Panc1 (cell line): ENCODE data around the gene PDK2. TPM values are rescaled to one million over a fixed set of nuclear protein-coding genes. Genes with fewer than 3 reads are reported as not detected.

Experiments used
- ATAC-seq: fragments of 200-7000 bp; cut with Tn5 transposase; 2 replicates; pipeline ENCODE4 v1.9.1; 2020; ENCODE audit warnings: mild to moderate bottlenecking, moderate library complexity
- BruUV-seq: library from RNA; stranded (reverse); fragments of 400-500 nt; replicated peaks from 2 replicates; lab custom pipeline; 2021; lab: Mats Ljungman, UMichigan
- CTCF ChIA-PET: fragments of 300-600 bp; sonication (Branson Sonifier 250); formaldehyde crosslinking; loops from one replicate; lab custom pipeline; 2022; ENCODE audit warnings: antibody characterized with exemption; lab: Charles Lee
- POLR2A ChIA-PET: fragments of 300-600 bp; sonication (Branson Sonifier 250); formaldehyde crosslinking; loops from one replicate; lab custom pipeline; 2022; ENCODE audit warnings: antibody characterized with exemption; lab: Charles Lee
- DNase-seq: peaks from one replicate; pipeline ENCODE4 v3.0.0-alpha.2; 2010; ENCODE audit warnings: low read depth, low spot score
- H3K27ac ChIP-seq: 2 replicates; pipeline ENCODE4 v1.5.1; 2011; ENCODE audit warnings: mild to moderate bottlenecking, low read length, inconsistent platforms
- H3K27me3 ChIP-seq: fragments of 200-500 bp; sonication (Bioruptor generic); 2 replicates; pipeline ENCODE4 v1.6.0; 2014; ENCODE audit warnings: low read length, inconsistent platforms; ENCODE audit not compliant: control insufficient read depth, insufficient read depth
- H3K36me3 ChIP-seq: fragments of 200-500 bp; sonication (Bioruptor generic); 2 replicates; pipeline ENCODE4 v1.5.1; 2014; ENCODE audit warnings: inconsistent platforms, mild to moderate bottlenecking, low read length, moderate library complexity; ENCODE audit not compliant: control insufficient read depth, insufficient read depth
- H3K4me1 ChIP-seq: 2 replicates; pipeline ENCODE4 v1.5.1; 2011; ENCODE audit warnings: inconsistent platforms, mild to moderate bottlenecking, low read length, moderate library complexity; ENCODE audit not compliant: control insufficient read depth, insufficient read depth
- H3K4me3 ChIP-seq, 2 experiments: 2 replicates each; pipeline ENCODE4 v1.5.1; 2011 to 2012; ENCODE audit warnings: low read depth in 2 of 2, low read length in 2 of 2, mild to moderate bottlenecking in 2 of 2, inconsistent platforms in 1 of 2, moderate library complexity in 1 of 2
- H3K9me3 ChIP-seq: fragments of 200-500 bp; sonication (Bioruptor generic); 2 replicates; pipeline ENCODE4 v1.5.1; 2014; ENCODE audit warnings: low read depth, mild to moderate bottlenecking, inconsistent platforms, low read length, moderate library complexity; ENCODE audit not compliant: control insufficient read depth, insufficient read depth
- CTCF ChIP-seq: fragments of 450-650 bp; IDR thresholded peaks from 2 replicates; pipeline ENCODE4 v1.5.1; 2017; ENCODE audit warnings: mild to moderate bottlenecking
- POLR2AphosphoS5 ChIP-seq: IDR thresholded peaks from 2 replicates; pipeline ENCODE4 v1.6.1; 2012; ENCODE audit warnings: mild to moderate bottlenecking, low read depth, low read length, moderate library complexity
- REST ChIP-seq, 2 experiments: IDR thresholded peaks; 2 replicates each; pipeline ENCODE4 v1.6.1; 2011 to 2012; ENCODE audit warnings: low read depth in 2 of 2, control low read depth in 1 of 2, low read length in 1 of 2, mild to moderate bottlenecking in 1 of 2, moderate library complexity in 1 of 2; ENCODE audit not compliant: insufficient read depth in 1 of 2
- SIN3A ChIP-seq: IDR thresholded peaks from 2 replicates; pipeline ENCODE4 v1.6.1; 2012; ENCODE audit warnings: low read depth, mild to moderate bottlenecking, low read length, moderate library complexity, borderline replicate concordance; ENCODE audit not compliant: insufficient read depth
- TCF7L2 ChIP-seq: IDR thresholded peaks from 2 replicates; pipeline ENCODE4 v1.6.1; 2011; ENCODE audit warnings: mild to moderate bottlenecking, low read depth, low read length, inconsistent platforms
- in situ Hi-C: cut with HindIII; loops from 2 replicates; pipeline ENCODE4 v1.10.0; 2016; ENCODE audit warnings: low sequenced_read_pairs, low pct_unique_long_range_greater_than_20kb
- intact Hi-C: fragments of 100-400 bp; cut with micrococcal nuclease; formaldehyde crosslinking; loops from one replicate; pipeline ENCODE4 v1.10.0; 2022; ENCODE audit not compliant: unreplicated experiment
- total RNA-seq: library from RNA; stranded (reverse); gene quantifications from one replicate; pipeline ENCODE4 v1.2.1, GENCODE V29; 2021; ENCODE audit not compliant: unreplicated experiment

Gene PDK2
- total RNA-seq, 1 experiment from 2014 or later, result 46.0 TPM

GRCh38 chr17:50101346-50102163 lies 6.4 kb downstream of the PDK2 start:
- H3K27ac ChIP-seq, result no peak overlapping the region
- TF ChIP-seq REST (IDR thresholded peaks at IDR 0.05; ENCODE audit: insufficient read depth in 1 of 2, low read depth in 2 of 2, low read length in 1 of 2) (no peak), POLR2AphosphoS5 (no peak), TCF7L2 (no peak), SIN3A (no peak), CTCF (no peak)
- H3K9me3 ChIP-seq, result no peaks in the 10 kb centered on the region
- no peaks in the 10 kb centered on the region for H3K36me3 ChIP-seq
- no peak overlapping the region for H3K4me3 ChIP-seq
- no peaks in the 10 kb centered on the region for H3K27me3 ChIP-seq
- ChIA-PET CTCF (no interaction called here), POLR2A (interaction anchor here (0.7 kb wide), 2 partner anchors 508 to 1080 kb away, joined by 9 to 10 read pairs; no protein-coding TSS in a partner anchor)
- intact Hi-C loops, result no loop called here
- peaks cover 25% of the 10 kb centered on the region for H3K4me1 ChIP-seq
- BruUV-seq, result no TSS peak
- ATAC-seq (peak; percentile 63), DNase-seq (no peak)
- in situ Hi-C loops, result no loop called here

GRCh38 chr17:50102164-50102991 lies 7.2 kb downstream of the PDK2 start:
- Histone ChIP-seq H3K27me3 (no peaks in the 10 kb centered on the region), H3K4me3 (no peak overlapping the region), H3K27ac (no peak overlapping the region), H3K36me3 (no peaks in the 10 kb centered on the region), H3K4me1 (peaks cover 25% of the 10 kb centered on the region), H3K9me3 (no peaks in the 10 kb centered on the region)
- no TSS peak for BruUV-seq
- DNase-seq (no peak), ATAC-seq (peak; percentile 54)
- in situ Hi-C loops, result no loop called here
- TF ChIP-seq TCF7L2 (no peak), REST (IDR thresholded peaks at IDR 0.05; ENCODE audit: insufficient read depth in 1 of 2, low read depth in 2 of 2, low read length in 1 of 2) (no peak), CTCF (no peak), POLR2AphosphoS5 (no peak), SIN3A (no peak)
- ChIA-PET CTCF (interaction anchor here (1.0 kb wide), 1 partner anchor 10 kb away, joined by 3 read pairs; no protein-coding TSS in a partner anchor), POLR2A (interaction anchor here (0.6 to 0.7 kb wide), 3 partner anchors 221 to 1081 kb away, joined by 3 to 10 read pairs (median 9); no protein-coding TSS in a partner anchor)
- intact Hi-C loops, result no loop called here
